Pericardium fibroblast (primary cell): ENCODE data around the gene AVPR1A. TPM values are rescaled to one million over a fixed set of nuclear protein-coding genes. Genes with fewer than 3 reads are reported as not detected.

Source experiments
- total RNA-seq: library from RNA; depleted of rRNA; stranded (reverse); fragments of >200 nt; gene quantifications from 2 replicates; pipeline ENCODE4 v1.2.3, GENCODE V29; 2015

AVPR1A gene
- not detected in 2 replicates for total RNA-seq

GRCh38 chr12:63150713-63151622 lies at the start of gene AVPR1A:
TSS of gene AVPR1A (minus strand) at chr12:63151201. CDS start at chr12:63150836, 365 bp downstream.

Other genes starting within 250 kb of the AVPR1A start
- 0.51 and 0.82 TPM in 2 replicates for gene PPM1H, start 216.1 kb downstream of the AVPR1A start, total RNA-seq